C4-2B (cell line): ENCODE measurements around the gene OXNAD1.

Source experiments
- ZFX ChIP-seq: fragments of 450-650 bp; IDR thresholded peaks from 2 replicates; pipeline ENCODE4 v1.6.1; 2017
- TF ChIP-seq, protein P1 (sequence below): fragments of 450-650 bp; conservative IDR thresholded peaks from 2 replicates; pipeline ENCODE4 v1.5.1; 2017; ENCODE audit warnings: mild to moderate bottlenecking

GRCh38 chr3:16258177-16258576 is 6.8 kb upstream of the OXNAD1 start:
- TF ChIP-seq, protein P1, sequence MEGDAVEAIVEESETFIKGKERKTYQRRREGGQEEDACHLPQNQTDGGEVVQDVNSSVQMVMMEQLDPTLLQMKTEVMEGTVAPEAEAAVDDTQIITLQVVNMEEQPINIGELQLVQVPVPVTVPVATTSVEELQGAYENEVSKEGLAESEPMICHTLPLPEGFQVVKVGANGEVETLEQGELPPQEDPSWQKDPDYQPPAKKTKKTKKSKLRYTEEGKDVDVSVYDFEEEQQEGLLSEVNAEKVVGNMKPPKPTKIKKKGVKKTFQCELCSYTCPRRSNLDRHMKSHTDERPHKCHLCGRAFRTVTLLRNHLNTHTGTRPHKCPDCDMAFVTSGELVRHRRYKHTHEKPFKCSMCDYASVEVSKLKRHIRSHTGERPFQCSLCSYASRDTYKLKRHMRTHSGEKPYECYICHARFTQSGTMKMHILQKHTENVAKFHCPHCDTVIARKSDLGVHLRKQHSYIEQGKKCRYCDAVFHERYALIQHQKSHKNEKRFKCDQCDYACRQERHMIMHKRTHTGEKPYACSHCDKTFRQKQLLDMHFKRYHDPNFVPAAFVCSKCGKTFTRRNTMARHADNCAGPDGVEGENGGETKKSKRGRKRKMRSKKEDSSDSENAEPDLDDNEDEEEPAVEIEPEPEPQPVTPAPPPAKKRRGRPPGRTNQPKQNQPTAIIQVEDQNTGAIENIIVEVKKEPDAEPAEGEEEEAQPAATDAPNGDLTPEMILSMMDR = no peak
- no peak for TF ChIP-seq ZFX
